Measurements from ENCODE around the gene ATG2A. TPM values are rescaled to one million over a fixed set of nuclear protein-coding genes. Genes with fewer than 3 reads are reported as not detected.

ATG2A gene
- total RNA-seq, 1 donor from 2014 or later, result 28.7 TPM

DNA sequence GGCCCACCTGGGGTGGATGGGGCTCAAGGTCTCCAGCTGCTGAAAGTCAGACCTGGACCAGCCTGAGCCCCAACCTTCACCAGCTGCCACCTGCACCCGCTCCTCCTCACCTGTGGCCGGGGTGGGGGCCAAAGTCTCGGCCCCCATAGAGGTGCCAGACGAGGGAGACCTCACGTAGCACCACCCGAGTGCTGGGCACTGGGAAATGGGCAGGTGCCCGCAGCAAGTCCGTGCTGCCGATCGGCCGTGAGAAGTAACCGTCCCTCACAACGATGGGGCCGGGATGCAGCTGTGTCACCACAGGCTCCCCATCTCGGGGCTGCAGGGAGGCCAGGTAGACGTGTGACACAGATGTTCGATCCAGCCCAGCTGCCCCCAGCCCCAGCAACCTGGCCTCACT, 16.2 kb downstream of the ATG2A start:
- no peak overlapping the region for H3K27ac Mint-ChIP-seq (ENCODE audit: unreplicated experiment)
- TF ChIP-seq, protein P1, sequence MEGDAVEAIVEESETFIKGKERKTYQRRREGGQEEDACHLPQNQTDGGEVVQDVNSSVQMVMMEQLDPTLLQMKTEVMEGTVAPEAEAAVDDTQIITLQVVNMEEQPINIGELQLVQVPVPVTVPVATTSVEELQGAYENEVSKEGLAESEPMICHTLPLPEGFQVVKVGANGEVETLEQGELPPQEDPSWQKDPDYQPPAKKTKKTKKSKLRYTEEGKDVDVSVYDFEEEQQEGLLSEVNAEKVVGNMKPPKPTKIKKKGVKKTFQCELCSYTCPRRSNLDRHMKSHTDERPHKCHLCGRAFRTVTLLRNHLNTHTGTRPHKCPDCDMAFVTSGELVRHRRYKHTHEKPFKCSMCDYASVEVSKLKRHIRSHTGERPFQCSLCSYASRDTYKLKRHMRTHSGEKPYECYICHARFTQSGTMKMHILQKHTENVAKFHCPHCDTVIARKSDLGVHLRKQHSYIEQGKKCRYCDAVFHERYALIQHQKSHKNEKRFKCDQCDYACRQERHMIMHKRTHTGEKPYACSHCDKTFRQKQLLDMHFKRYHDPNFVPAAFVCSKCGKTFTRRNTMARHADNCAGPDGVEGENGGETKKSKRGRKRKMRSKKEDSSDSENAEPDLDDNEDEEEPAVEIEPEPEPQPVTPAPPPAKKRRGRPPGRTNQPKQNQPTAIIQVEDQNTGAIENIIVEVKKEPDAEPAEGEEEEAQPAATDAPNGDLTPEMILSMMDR (IDR thresholded peaks at IDR 0.05), result no peak
- peaks cover 27% of the 10 kb centered on the region for H3K36me3 Mint-ChIP-seq (ENCODE audit: unreplicated experiment)
- DNase-seq (ENCODE audit: extremely low spot score, unreplicated experiment), result no peak
- H3K4me1 Mint-ChIP-seq (ENCODE audit: unreplicated experiment), result no peaks in the 10 kb centered on the region
- no peaks in the 10 kb centered on the region for H3K27me3 Mint-ChIP-seq (ENCODE audit: unreplicated experiment)
- H3K4me3 Mint-ChIP-seq (ENCODE audit: unreplicated experiment), result no peak overlapping the region
- H3K9me3 Mint-ChIP-seq (ENCODE audit: unreplicated experiment), result no peaks in the 10 kb centered on the region

DNA sequence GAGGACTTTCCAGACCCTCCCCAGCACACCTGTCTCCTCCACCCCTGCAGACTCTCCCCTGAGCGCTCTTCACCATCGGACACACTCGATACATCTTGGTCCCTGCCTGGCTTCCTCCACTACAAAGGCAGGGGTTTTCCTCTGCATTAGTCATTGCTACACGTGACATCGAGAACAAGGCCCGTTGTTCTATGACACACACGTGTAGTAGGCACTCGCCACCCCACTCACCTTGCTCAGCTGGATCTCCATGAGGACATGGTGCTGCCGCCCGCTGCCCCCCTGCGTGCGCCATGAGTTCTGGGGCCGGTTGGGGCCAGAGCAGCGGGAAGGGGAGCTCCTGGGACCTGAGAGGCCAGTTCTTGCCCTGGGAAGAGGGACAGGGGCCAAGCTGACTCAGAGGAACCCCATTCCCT, 16.7 kb downstream of the ATG2A start:
- TF ChIP-seq, protein P1 (IDR thresholded peaks at IDR 0.05), result no peak
- Mint-ChIP-seq H3K4me1 (ENCODE audit: unreplicated experiment) (no peaks in the 10 kb centered on the region), H3K9me3 (ENCODE audit: unreplicated experiment) (no peaks in the 10 kb centered on the region), H3K4me3 (ENCODE audit: unreplicated experiment) (no peak overlapping the region), H3K27me3 (ENCODE audit: unreplicated experiment) (no peaks in the 10 kb centered on the region), H3K36me3 (ENCODE audit: unreplicated experiment) (peaks cover 24% of the 10 kb centered on the region), H3K27ac (ENCODE audit: unreplicated experiment) (no peak overlapping the region)
- no peak for DNase-seq (ENCODE audit: extremely low spot score, unreplicated experiment)

DNA sequence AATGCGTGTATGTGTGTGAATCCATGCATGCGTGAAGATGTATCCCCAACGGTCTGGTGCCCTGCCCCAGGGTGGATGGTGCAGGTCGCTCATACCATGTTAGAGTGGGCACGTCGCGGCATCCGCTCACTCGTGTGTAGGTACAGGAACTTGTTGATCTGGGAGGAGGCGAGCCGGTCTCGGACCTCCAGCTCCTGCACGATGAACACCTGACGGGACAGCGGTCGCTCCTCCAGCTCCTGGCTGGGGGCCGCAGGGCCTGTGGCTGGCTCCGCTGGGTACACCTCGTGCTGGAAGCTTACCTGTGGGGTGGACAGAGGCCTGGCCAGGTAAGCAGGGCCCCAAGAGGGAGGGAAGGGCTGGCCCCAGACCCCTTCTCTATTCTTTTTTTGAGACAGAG, 18.5 kb downstream of the ATG2A start:
- no peaks in the 10 kb centered on the region for H3K27me3 Mint-ChIP-seq (ENCODE audit: unreplicated experiment)
- no peaks in the 10 kb centered on the region for H3K9me3 Mint-ChIP-seq (ENCODE audit: unreplicated experiment)
- TF ChIP-seq, protein P1 (IDR thresholded peaks at IDR 0.05), result no peak
- no peak overlapping the region for H3K27ac Mint-ChIP-seq (ENCODE audit: unreplicated experiment)
- H3K36me3 Mint-ChIP-seq (ENCODE audit: unreplicated experiment), result peaks cover 23% of the 10 kb centered on the region
- DNase-seq (ENCODE audit: extremely low spot score, unreplicated experiment), result no peak
- no peak overlapping the region for H3K4me3 Mint-ChIP-seq (ENCODE audit: unreplicated experiment)
- peaks cover 1% of the 10 kb centered on the region for H3K4me1 Mint-ChIP-seq (ENCODE audit: unreplicated experiment)

DNA sequence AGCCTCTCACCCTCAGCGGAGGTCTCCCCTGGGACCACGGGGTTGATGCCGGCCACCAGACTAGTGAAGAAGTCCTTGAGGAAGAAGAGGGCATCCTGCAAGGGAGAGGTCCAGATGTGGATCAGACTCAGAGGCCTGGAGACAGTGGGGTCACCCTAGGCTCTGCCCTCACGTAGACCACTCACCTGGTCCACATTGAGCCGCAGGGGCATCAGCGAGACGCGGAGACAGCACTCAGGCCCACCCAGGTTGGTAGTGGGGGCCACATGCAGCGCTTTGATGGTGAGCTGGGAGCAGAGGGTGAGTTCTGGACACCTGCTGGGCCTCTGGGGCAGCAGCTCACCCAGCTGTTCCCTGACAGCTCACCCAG, 18.9 kb downstream of the ATG2A start:
- no peak for DNase-seq (ENCODE audit: extremely low spot score, unreplicated experiment)
- H3K9me3 Mint-ChIP-seq (ENCODE audit: unreplicated experiment), result no peaks in the 10 kb centered on the region
- peaks cover 1% of the 10 kb centered on the region for H3K4me1 Mint-ChIP-seq (ENCODE audit: unreplicated experiment)

DNA sequence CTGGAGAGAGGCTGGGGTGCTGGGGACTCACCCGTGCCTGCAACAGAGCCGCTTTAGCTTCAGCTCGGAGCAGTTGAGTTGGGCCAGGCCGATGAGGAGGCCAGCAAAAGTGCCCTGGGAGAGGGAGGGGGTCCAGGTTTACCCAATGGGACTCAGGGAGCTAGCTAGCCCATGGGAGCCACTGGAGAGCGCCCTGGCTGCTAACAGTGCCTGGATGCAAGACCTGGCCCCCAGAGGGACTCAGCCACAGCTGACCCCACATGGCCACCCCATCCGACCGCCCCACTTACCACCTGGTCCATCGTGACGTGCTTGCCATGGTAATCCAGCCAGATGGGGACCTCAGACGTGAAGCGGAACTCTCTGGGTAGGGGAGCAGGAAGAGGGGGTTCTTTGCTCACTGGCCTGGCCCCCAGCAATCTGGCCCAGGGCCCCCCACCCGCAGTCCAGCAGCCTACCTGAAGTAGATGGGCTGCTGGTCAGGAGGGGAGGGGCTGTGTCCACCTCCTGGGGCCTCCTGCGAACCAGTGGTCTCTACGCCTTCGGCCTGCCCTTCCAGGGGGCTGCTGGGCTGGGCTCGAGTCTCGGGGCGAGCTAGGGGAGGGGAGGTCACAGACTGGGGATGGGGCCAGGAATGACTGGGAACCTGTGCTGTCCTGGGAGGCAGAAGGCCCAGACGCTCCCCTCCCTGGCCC, 19.5 kb downstream of the ATG2A start:
- Mint-ChIP-seq H3K27me3 (ENCODE audit: unreplicated experiment) (no peaks in the 10 kb centered on the region), H3K27ac (ENCODE audit: unreplicated experiment) (no peak overlapping the region), H3K9me3 (ENCODE audit: unreplicated experiment) (no peaks in the 10 kb centered on the region), H3K36me3 (ENCODE audit: unreplicated experiment) (peaks cover 23% of the 10 kb centered on the region), H3K4me1 (ENCODE audit: unreplicated experiment) (peaks cover 1% of the 10 kb centered on the region), H3K4me3 (ENCODE audit: unreplicated experiment) (no peak overlapping the region)
- no peak for DNase-seq (ENCODE audit: extremely low spot score, unreplicated experiment)
- TF ChIP-seq, protein P1 (IDR thresholded peaks at IDR 0.05), result no peak

More for the DNA sequence above, 18.9 kb downstream of the ATG2A start:
- TF ChIP-seq, protein P1 (IDR thresholded peaks at IDR 0.05), result no peak
- Mint-ChIP-seq H3K27me3 (ENCODE audit: unreplicated experiment) (no peaks in the 10 kb centered on the region), H3K4me3 (ENCODE audit: unreplicated experiment) (no peak overlapping the region), H3K36me3 (ENCODE audit: unreplicated experiment) (peaks cover 23% of the 10 kb centered on the region), H3K27ac (ENCODE audit: unreplicated experiment) (no peak overlapping the region)
